Liver (tissue), 9 donors: Measurements from ENCODE around the gene CMTM7. TPM values are rescaled to one million over a fixed set of nuclear protein-coding genes. Genes with fewer than 3 reads are reported as not detected.

Source experiments
- DNase-seq: peaks from one replicate; pipeline ENCODE4 v3.0.0-alpha.2; 2017; ENCODE audit warnings: low spot score
- H3K27ac ChIP-seq, 2 donors: one replicate each; pipeline ENCODE4 v1.7.0; 2013; ENCODE audit warnings: inconsistent platforms in 2 of 2, low read length in 2 of 2, control low read depth in 1 of 2, low read depth in 1 of 2, mild to moderate bottlenecking in 1 of 2
- H3K27me3 ChIP-seq, 4 donors: one replicate each; pipeline versions ENCODE4 v1.6.1 to v1.7.0; 2013; ENCODE audit warnings: low read length in 3 of 4, inconsistent platforms in 1 of 4, mild to moderate bottlenecking in 1 of 4, moderate library complexity in 1 of 4; ENCODE audit not compliant: control insufficient read depth in 4 of 4, insufficient read depth in 4 of 4
- H3K36me3 ChIP-seq, 4 donors: one replicate each; pipeline versions ENCODE4 v1.6.1 to v1.7.0; 2013; ENCODE audit warnings: low read length in 3 of 4, mild to moderate bottlenecking in 3 of 4, low read depth in 1 of 4, moderate library complexity in 1 of 4; ENCODE audit not compliant: control insufficient read depth in 4 of 4, insufficient read depth in 3 of 4
- H3K4me1 ChIP-seq, 4 donors: one replicate each; pipeline versions ENCODE4 v1.6.1 to v1.7.0; 2013; ENCODE audit warnings: low read length in 3 of 4, mild to moderate bottlenecking in 3 of 4, moderate library complexity in 1 of 4; ENCODE audit not compliant: control insufficient read depth in 4 of 4, insufficient read depth in 4 of 4
- H3K4me3 ChIP-seq, 3 donors: one replicate each; pipeline versions ENCODE4 v1.6.1 to v1.7.0; 2013; ENCODE audit warnings: low read length in 3 of 3, control low read depth in 1 of 3, low read depth in 1 of 3, mild to moderate bottlenecking in 1 of 3
- H3K9ac ChIP-seq, 2 donors: one replicate each; pipeline ENCODE4 v1.7.0; 2013; ENCODE audit warnings: low read length in 2 of 2, mild to moderate bottlenecking in 2 of 2, moderate library complexity in 2 of 2, control low read depth in 1 of 2, low read depth in 1 of 2
- H3K9me3 ChIP-seq, 4 donors: one replicate each; pipeline versions ENCODE4 v1.6.1 to v1.7.0; 2013; ENCODE audit warnings: low read length in 3 of 4; ENCODE audit not compliant: control insufficient read depth in 4 of 4
- ATF3 ChIP-seq: IDR thresholded peaks from 2 replicates; pipeline ENCODE4 v1.6.1; 2016; ENCODE audit warnings: antibody characterized with exemption
- CTCF ChIP-seq: fragments of 150-350 bp; IDR thresholded peaks from 2 replicates; pipeline ENCODE4 v1.5.1; 2017; ENCODE audit warnings: improper control_type of control experiment, low read depth, low read length; ENCODE audit not compliant: missing input control
- EGR1 ChIP-seq, 2 donors: IDR thresholded peaks; 2 replicates each; pipeline ENCODE4 v1.6.1; 2016 to 2018; ENCODE audit warnings: antibody characterized with exemption in 2 of 2, low read depth in 2 of 2
- FOXA1 ChIP-seq: IDR thresholded peaks from 2 replicates; pipeline ENCODE4 v1.6.1; 2016; ENCODE audit warnings: antibody characterized with exemption
- FOXA2 ChIP-seq: IDR thresholded peaks from 2 replicates; pipeline ENCODE4 v1.6.1; 2016; ENCODE audit warnings: antibody characterized with exemption
- GABPA ChIP-seq, 2 donors: IDR thresholded peaks in 1 of 2; conservative IDR thresholded peaks in 1 of 2; 2 replicates each; pipeline ENCODE4 v1.6.1; 2016; ENCODE audit warnings: antibody characterized with exemption in 2 of 2, mild to moderate bottlenecking in 1 of 2, moderate library complexity in 1 of 2
- HNF4A ChIP-seq, 2 donors: conservative IDR thresholded peaks; 2 replicates each; pipeline ENCODE4 v1.6.1; 2016; ENCODE audit warnings: antibody characterized with exemption in 2 of 2, mild to moderate bottlenecking in 2 of 2
- HNF4G ChIP-seq: IDR thresholded peaks from 2 replicates; pipeline ENCODE4 v1.6.1; 2016; ENCODE audit warnings: antibody characterized with exemption
- JUND ChIP-seq, 2 donors: IDR thresholded peaks; 2 replicates each; pipeline ENCODE4 v1.6.1; 2016; ENCODE audit warnings: antibody characterized with exemption in 2 of 2
- NR2F2 ChIP-seq: IDR thresholded peaks from 2 replicates; pipeline ENCODE4 v1.6.1; 2016; ENCODE audit warnings: antibody characterized with exemption
- RAD21 ChIP-seq, 2 donors: IDR thresholded peaks; 2 replicates each; pipeline ENCODE4 v1.6.1; 2016; ENCODE audit warnings: antibody characterized with exemption in 2 of 2, mild to moderate bottlenecking in 2 of 2
- RXRA ChIP-seq, 2 donors: IDR thresholded peaks; 2 replicates each; pipeline ENCODE4 v1.6.1; 2017 to 2018; ENCODE audit warnings: antibody characterized with exemption in 2 of 2, mild to moderate bottlenecking in 1 of 2
- SP1 ChIP-seq: IDR thresholded peaks from 2 replicates; pipeline ENCODE4 v1.6.1; 2018; ENCODE audit warnings: antibody characterized with exemption, mild to moderate bottlenecking
- TAF1 ChIP-seq: conservative IDR thresholded peaks from 2 replicates; pipeline ENCODE4 v1.6.1; 2016; ENCODE audit warnings: antibody characterized with exemption, mild to moderate bottlenecking
- YY1 ChIP-seq: IDR thresholded peaks from 2 replicates; pipeline ENCODE4 v1.6.1; 2016; ENCODE audit warnings: antibody characterized with exemption, mild to moderate bottlenecking
- ZBTB33 ChIP-seq: IDR thresholded peaks from 2 replicates; pipeline ENCODE4 v1.6.1; 2016; ENCODE audit warnings: antibody characterized with exemption
- WGBS: extraction: QIAGEN DNeasy Blood & Tissue Kit; methylation state at CpG from one replicate; pipeline ENCODE4 v1.1.7; 2013; 5-methylcytosine and 5-hydroxymethylcytosine counted together
- polyA plus RNA-seq, 2 donors: library from polyadenylated mRNA; stranded (reverse) in 1 of 2; unstranded in 1 of 2; fragments of 200-250 nt in 1 of 2; fragments of >200 nt in 1 of 2; fragmentation: Nextera tagmentation in 1 of 2; extraction: Ambion mirVana in 1 of 2; gene quantifications; one replicate each; pipeline versions ENCODE4 v1.2.1 to v1.2.3, GENCODE V29; 2013 to 2015
- total RNA-seq, 2 donors: library from RNA; depleted of rRNA; stranded (reverse); fragments of >200 nt; gene quantifications; one replicate each; pipeline ENCODE4 v1.2.3, GENCODE V29; 2014
- TF ChIP-seq, protein P1 (sequence below): IDR thresholded peaks from 2 replicates; pipeline ENCODE4 v1.6.1; 2016; ENCODE audit warnings: antibody characterized with exemption
- TF ChIP-seq, protein P2 (sequence below): IDR thresholded peaks from 2 replicates; pipeline ENCODE4 v1.6.1; 2016; ENCODE audit warnings: antibody characterized with exemption, mild to moderate bottlenecking
- donor health status: healthy.
- donor health status: healthy.
- donor health status: healthy.
- donor health status: healthy.
- donor health status: healthy.

CMTM7 gene
- total and polyA plus RNA-seq, 4 donors: 3.6 to 20.3 (median 4.1) TPM

DNA sequence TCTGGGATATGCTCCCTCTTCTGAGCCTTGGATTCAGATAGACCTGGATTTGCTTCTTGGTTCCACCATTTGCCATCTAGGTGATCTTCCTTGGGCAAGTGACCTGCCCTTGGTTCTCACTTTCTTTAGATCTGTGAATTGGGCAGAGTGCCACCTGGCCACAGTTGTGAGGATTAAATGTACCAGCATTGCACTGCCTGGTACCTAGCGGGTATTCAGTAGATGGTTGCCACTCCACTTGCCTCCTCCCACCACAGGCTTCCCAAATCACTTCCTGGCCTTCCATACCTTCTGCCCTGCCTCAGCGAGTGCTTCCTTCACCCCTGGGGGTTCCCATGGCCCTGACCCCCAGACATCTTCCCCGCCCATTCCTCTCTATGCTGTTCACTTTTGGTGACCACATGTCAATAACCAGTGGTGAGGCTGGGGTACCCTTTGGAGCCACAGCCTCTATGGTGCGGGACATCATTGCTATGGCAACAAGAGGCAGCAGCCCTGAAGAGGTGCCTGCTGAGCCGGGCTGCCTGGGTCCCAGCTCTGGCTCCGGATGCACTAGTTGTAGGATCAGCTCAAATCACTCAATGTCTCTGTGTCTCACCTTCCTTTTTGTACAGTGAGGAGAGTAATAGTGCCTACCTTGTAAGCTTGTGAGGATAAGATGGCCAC is 40.5 kb downstream of the CMTM7 start:
- peaks cover 0 to 2% (median 0%) of the 10 kb centered on the region in 4 donors for H3K4me1 ChIP-seq
- H3K36me3 ChIP-seq: no peaks in the 10 kb centered on the region
- no peak overlapping the region for H3K27ac ChIP-seq
- H3K27me3 ChIP-seq: no peaks in the 10 kb centered on the region
- TF ChIP-seq GABPA (IDR thresholded peaks at IDR 0.05 in 1 of 2, conservative IDR thresholded peaks at IDR 0.05 in 1 of 2) (no peak), JUND (IDR thresholded peaks at IDR 0.05) (no peak), TAF1 (no peak), YY1 (no peak), EGR1 (IDR thresholded peaks at IDR 0.05; ENCODE audit: low read depth in 2 of 2) (no peak), HNF4A (conservative IDR thresholded peaks at IDR 0.05) (no peak), RXRA (IDR thresholded peaks at IDR 0.05) (no peak), NR2F2 (no peak), SP1 (no peak), CTCF (no peak), ZBTB33 (no peak), FOXA2 (no peak), FOXA1 (no peak), HNF4G (no peak), ATF3 (no peak), RAD21 (IDR thresholded peaks at IDR 0.05) (no peak)
- TF ChIP-seq, protein P1, sequence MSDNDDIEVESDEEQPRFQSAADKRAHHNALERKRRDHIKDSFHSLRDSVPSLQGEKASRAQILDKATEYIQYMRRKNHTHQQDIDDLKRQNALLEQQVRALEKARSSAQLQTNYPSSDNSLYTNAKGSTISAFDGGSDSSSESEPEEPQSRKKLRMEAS: no peak
- TF ChIP-seq, protein P2, sequence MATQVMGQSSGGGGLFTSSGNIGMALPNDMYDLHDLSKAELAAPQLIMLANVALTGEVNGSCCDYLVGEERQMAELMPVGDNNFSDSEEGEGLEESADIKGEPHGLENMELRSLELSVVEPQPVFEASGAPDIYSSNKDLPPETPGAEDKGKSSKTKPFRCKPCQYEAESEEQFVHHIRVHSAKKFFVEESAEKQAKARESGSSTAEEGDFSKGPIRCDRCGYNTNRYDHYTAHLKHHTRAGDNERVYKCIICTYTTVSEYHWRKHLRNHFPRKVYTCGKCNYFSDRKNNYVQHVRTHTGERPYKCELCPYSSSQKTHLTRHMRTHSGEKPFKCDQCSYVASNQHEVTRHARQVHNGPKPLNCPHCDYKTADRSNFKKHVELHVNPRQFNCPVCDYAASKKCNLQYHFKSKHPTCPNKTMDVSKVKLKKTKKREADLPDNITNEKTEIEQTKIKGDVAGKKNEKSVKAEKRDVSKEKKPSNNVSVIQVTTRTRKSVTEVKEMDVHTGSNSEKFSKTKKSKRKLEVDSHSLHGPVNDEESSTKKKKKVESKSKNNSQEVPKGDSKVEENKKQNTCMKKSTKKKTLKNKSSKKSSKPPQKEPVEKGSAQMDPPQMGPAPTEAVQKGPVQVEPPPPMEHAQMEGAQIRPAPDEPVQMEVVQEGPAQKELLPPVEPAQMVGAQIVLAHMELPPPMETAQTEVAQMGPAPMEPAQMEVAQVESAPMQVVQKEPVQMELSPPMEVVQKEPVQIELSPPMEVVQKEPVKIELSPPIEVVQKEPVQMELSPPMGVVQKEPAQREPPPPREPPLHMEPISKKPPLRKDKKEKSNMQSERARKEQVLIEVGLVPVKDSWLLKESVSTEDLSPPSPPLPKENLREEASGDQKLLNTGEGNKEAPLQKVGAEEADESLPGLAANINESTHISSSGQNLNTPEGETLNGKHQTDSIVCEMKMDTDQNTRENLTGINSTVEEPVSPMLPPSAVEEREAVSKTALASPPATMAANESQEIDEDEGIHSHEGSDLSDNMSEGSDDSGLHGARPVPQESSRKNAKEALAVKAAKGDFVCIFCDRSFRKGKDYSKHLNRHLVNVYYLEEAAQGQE: no peak
- DNase-seq: no peak
- H3K4me3 ChIP-seq: no peak overlapping the region
- WGBS: 91% methylated on average over 6 of the region's 6 CpGs
- H3K9me3 ChIP-seq: no peaks in the 10 kb centered on the region
- H3K9ac ChIP-seq: no peak overlapping the region
